WI38 (cell line): ENCODE data around the gene PSPH.
"Not testable (repeated sequence)": the region's sequence is repeated elsewhere in the genome, so short reads cannot be mapped to it uniquely, and the experiment has no call there.

Source experiments
- H3K4me3 ChIP-seq: 2 replicates; pipeline ENCODE4 v1.5.1; 2011; ENCODE audit warnings: low read depth, mild to moderate bottlenecking, control low read depth, low read length
- TF ChIP-seq, protein P1 (sequence below): IDR thresholded peaks from 2 replicates; pipeline ENCODE4 v1.5.1; 2012; ENCODE audit warnings: low read depth, mild to moderate bottlenecking, control low read depth, low read length

Gene PSPH

DNA sequence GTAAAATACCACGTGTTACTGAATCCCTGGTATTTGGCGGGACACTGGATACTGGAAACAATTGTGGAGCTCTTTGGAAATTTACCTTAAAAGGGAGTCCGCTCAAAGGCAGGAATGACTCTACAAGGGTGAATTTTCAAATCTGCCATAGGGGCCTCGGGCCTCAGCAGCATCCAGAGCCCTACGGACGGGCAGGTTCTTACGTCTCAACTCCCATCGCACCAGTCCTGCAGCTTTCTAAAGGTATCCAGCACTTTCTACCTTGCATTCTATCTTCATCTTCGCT lies 248 bp downstream of the PSPH start:
- peak overlapping the region; percentile 93 for H3K4me3 ChIP-seq

DNA sequence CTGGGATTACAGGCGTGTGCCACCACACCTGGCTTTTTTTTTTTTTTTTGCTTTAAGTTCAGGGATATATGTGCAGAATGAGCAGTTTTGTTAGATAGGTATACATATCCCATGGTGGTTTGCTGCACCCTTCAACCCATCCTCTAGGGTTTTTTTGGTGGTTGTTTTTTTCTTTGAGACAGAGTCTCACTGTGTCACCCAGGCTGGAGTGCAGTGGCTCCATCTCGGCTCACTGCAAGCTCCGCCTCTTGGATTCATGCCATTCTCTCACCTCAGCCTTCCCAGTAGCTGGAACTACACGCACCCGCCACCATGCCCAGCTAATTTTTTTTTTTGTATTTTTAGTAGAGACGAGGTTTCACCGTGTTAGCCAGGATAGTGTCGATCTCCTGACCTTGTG lies 2.5 kb downstream of the PSPH start:
- H3K4me3 ChIP-seq: not testable (repeated sequence)

More for the DNA sequence above, 248 bp downstream of the PSPH start:
- TF ChIP-seq, protein P1, sequence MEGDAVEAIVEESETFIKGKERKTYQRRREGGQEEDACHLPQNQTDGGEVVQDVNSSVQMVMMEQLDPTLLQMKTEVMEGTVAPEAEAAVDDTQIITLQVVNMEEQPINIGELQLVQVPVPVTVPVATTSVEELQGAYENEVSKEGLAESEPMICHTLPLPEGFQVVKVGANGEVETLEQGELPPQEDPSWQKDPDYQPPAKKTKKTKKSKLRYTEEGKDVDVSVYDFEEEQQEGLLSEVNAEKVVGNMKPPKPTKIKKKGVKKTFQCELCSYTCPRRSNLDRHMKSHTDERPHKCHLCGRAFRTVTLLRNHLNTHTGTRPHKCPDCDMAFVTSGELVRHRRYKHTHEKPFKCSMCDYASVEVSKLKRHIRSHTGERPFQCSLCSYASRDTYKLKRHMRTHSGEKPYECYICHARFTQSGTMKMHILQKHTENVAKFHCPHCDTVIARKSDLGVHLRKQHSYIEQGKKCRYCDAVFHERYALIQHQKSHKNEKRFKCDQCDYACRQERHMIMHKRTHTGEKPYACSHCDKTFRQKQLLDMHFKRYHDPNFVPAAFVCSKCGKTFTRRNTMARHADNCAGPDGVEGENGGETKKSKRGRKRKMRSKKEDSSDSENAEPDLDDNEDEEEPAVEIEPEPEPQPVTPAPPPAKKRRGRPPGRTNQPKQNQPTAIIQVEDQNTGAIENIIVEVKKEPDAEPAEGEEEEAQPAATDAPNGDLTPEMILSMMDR: no peak

DNA sequence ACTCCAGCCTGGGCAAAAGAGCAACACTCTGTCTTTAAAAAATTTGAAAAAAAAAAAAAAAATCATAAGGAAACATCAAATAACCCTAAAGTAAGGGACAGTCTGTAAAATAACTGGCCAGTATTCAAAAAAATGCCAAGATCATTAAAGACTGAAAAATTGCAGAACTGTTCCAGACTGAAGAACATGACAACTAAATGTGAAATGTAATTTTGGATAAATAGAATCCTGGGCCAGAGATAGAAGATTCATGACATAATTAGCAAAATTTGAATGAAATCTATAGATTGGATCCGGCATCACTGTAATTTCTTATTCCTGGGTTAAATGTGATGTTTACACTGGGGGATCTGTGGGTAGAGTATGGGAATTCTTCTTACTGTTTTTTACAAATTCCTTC lies 3.0 kb downstream of the PSPH start:
- TF ChIP-seq, protein P1: no peak
- no peak overlapping the region for H3K4me3 ChIP-seq

DNA sequence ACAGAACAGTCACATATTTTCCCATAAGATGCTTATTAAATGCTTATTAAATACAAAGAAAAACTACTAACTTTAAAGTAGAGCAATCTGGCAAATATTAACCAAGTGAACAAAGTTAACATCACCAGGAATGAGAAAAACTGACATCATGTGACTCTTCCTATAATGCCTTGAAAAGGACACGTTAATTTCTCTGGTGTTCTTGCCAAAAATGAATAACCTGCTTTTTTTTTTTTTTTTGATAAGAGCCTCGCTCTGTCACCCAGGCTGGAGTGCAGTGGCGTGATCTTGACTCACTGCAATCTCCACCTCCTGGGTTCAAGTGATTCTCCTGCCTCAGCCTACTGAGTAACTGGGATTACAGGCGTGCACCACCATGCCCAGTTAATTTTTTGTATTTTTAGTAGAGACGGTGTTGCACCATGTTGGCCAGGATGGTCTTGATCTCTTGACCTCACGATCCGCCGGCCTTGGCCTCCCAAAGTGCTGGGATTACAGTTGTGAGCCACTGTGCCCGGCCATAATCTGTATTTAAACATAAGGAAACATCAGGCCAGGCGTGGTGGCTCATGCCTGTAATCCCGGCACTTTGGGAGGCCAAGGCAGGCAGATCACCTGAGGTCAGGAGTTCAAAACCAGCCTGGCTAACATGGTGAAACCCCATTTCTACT lies 3.7 kb downstream of the PSPH start:
- H3K4me3 ChIP-seq: not testable (repeated sequence)

DNA sequence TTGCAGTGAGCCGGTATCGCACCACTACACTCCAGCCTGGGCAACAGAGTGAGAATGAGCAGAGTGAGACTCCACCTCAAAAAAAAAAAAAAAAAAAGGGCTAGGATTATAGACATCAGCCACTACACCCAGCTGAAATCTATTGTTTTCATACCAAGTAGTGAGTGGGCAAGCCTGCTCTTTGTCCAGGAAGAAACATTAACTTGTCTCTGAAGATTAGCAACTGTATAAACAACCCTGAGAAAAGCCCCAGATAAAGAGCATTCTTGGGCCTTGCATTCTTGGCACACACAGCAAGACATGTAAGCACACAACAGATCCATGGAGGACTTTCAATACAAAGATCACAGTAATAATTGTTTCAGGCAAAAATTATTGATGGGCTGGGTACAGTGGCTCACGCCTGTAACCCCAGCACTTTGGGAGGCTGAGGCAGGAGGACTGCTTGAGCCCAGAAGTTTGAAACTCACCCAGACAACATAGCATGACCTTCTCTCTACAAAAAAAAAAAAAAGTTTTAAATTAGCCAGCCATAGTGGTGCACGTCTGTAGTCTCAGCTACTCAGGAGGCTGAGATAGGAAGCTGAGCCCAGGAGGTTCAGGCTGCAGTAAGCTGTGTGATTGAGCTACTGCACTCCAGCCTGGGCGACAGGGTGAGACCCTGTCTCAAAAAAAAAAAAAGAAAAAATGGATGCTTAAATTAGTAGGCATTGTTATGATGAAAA lies 4.4 kb downstream of the PSPH start:
- TF ChIP-seq, protein P1: no peak
- no peak overlapping the region for H3K4me3 ChIP-seq

DNA sequence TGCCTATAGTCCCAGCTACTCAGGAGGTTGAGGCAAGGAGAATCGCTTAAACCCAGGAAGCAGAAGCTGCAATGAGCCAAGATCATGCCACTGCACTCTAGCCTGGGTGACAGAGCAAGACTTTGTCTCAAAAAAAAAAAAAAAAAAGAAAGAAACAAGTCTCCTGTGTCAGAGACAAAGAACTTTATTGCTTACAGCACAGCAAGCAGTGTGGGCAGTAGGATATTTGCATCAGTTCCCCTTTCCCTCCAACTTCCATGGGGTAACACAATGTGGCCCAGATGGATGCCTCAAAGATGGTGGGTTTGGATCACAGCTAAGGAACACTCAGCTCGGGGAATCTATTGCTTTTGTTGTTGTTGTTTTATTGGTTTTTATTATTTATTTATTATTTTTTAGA lies 5.5 kb downstream of the PSPH start:
- not testable (repeated sequence) for H3K4me3 ChIP-seq

DNA sequence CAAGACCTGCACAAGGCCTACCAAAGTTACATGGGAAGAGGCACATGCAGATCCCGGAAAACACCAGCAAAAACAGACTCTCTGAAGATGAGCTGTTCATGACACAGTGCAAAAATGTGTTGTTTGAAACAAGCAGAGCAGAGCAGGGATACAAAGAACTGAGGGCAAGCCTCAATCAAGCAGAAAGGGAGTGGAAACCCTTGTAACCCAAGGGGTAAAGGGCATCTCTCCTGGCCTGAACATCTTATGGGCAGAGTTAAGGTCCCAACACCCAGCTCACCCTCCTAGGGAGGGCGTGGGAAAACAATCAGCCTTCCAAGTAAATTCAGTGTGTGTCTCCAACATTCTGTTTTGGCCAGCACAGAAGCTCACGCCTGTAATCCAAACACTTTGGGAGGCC lies 10.5 kb downstream of the PSPH start:
- TF ChIP-seq, protein P1: no peak

DNA sequence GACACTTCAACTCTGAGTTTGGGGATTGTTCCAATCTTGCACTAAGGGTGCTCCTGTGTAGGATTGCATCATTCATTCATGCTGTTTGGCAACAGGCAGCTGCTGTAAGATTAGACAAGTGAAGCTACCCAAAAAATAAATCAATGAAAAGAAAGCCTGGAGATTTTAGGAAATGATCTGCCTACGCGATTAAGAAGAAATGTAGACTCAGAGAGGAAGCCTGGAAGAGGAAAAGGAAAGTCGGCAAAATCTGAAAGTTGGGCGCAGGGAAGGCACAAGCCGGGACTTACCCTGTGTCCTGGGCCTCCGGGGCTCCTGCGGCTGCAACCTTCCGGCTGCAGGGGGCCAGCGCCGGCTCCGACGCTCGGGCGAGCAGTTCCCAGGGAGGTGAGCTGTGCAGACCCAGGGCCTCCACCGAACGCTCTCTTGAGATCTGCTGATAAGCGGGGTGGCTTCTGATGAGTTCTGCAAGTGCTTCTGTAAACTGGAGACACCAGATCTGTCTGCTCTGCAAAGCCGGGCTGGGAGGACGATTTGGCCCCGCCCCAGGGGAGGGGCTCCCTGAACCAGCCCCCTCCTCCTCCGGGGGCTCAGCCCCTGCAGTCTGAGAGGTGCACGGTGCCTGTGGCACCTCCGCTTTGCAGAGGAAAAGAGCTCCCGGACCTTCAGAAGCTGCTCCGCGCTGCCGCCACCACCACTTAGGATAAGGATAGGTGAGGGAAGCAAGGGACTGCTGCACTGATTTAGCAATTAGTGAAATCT lies 17.4 kb downstream of the PSPH start:
- peak overlapping the region; percentile 67 for H3K4me3 ChIP-seq
- TF ChIP-seq, protein P1: peak; percentile 35

More for the DNA sequence above, 10.5 kb downstream of the PSPH start:
- H3K4me3 ChIP-seq: no peak overlapping the region

DNA sequence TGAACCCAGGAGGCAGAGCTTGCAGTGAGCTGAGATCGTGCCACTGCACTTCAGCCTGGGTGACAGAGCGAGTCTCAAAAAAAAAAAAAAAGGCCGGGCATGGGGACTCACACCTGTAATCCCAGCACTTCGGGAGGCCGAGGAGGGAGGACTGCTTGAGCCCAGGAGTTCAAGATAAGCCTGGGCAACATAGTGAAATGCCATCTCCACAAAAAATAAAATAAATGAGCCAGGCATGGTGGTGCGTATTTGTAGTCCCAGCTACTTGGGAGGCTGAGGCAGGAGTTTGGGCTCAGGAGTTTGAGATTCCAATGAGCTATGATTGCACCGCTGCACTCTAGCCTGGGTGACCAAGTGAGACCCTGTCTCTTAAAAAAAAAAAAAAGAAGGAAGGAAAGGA lies 18.7 kb downstream of the PSPH start:
- peak overlapping the region; percentile 67; the same call in 1 of the 2 replicates for H3K4me3 ChIP-seq

DNA sequence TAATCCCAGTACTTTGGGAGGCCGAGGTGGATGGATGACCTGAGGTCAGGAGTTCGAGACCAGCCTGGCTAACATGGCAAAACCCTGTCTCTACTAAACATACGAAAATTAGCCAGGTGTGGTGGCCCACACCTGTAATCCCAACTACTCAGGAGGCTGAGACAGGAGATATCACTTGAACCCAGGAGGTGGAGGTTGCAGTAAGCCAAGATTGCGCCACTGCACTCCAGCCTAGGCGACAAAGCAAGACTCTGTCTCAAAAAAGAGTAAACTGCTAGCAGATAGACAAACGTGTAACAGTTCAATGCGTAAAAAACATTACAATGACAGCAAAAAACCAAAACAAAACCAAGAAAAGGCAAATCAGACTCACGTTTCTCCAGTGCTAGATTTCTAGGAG lies 19.7 kb downstream of the PSPH start:
- not testable (repeated sequence) for H3K4me3 ChIP-seq
